Gastroesophageal sphincter (tissue), 4 donors: ENCODE results near the gene C1QL3. TPM values are rescaled to one million over a fixed set of nuclear protein-coding genes. Genes with fewer than 3 reads are reported as not detected.
A peak's percentile ranks its signal among the peaks of the same experiment; 100 is the strongest.

Source experiments
- ATAC-seq: fragments of 150-250 bp; one replicate; pipeline ENCODE4 v1.9.1; 2016; ENCODE audit warnings: mild to moderate bottlenecking, moderate library complexity
- H3K27ac ChIP-seq, 4 donors: fragments of 200-600 bp; sonication (generic) in 3 of 4; 1 replicate in 3 of 4; 2 replicates in 1 of 4; pipeline ENCODE4 v1.5.1; 2016 to 2019
- H3K27me3 ChIP-seq: fragments of 200-600 bp; sonication (generic); one replicate; pipeline ENCODE4 v1.5.1; 2019
- H3K36me3 ChIP-seq, 2 donors: fragments of 200-600 bp; sonication (generic); one replicate each; pipeline ENCODE4 v1.5.1; 2019; ENCODE audit warnings: control low read depth in 1 of 2
- H3K4me1 ChIP-seq, 3 donors: fragments of 200-600 bp; sonication (generic); 1 replicate in 2 of 3; 2 replicates in 1 of 3; pipeline ENCODE4 v1.5.1; 2016 to 2019; ENCODE audit warnings: control low read depth in 2 of 3
- H3K4me3 ChIP-seq, 2 donors: fragments of 200-600 bp; sonication (generic); one replicate each; pipeline ENCODE4 v1.5.1; 2019; ENCODE audit warnings: mild to moderate bottlenecking in 1 of 2, moderate library complexity in 1 of 2
- H3K9me3 ChIP-seq, 3 donors: fragments of 200-600 bp; sonication (generic); one replicate each; pipeline ENCODE4 v1.5.1; 2017 to 2019; ENCODE audit warnings: control low read depth in 2 of 3
- CTCF ChIP-seq, 4 experiments: fragments of 200-600 bp in 2 of 4; fragments of 450-650 bp in 2 of 4; sonication (generic) in 1 of 4; IDR thresholded peaks; one replicate each; pipeline ENCODE4 v1.5.1; 2017 to 2019; ENCODE audit warnings: antibody characterized with exemption in 4 of 4, mild to moderate bottlenecking in 2 of 4, moderate library complexity in 2 of 4
- EP300 ChIP-seq: sonication (generic); formaldehyde crosslinking; IDR thresholded peaks from one replicate; pipeline ENCODE4 v1.6.1; 2017; ENCODE audit warnings: antibody characterized with exemption, mild to moderate bottlenecking
- POLR2A ChIP-seq, 2 donors: fragments of 450-650 bp; IDR thresholded peaks; one replicate each; pipeline ENCODE4 v1.6.1; 2017; ENCODE audit warnings: antibody characterized with exemption in 2 of 2, mild to moderate bottlenecking in 2 of 2, moderate library complexity in 1 of 2
- POLR2AphosphoS5 ChIP-seq: sonication (generic); formaldehyde crosslinking; IDR thresholded peaks from one replicate; pipeline ENCODE4 v1.6.1; 2017; ENCODE audit warnings: antibody characterized with exemption
- whole genome bisulfite sequencing, 2 donors: methylation state at CpG; one replicate each; pipeline ENCODE4 v1.1.5; 2018; ENCODE audit warnings: low coverage in 1 of 2; 5-methylcytosine and 5-hydroxymethylcytosine counted together
- total RNA-seq, 4 donors: library from RNA; depleted of rRNA; stranded (reverse); fragments of >200 nt; gene quantifications; one replicate each; pipeline ENCODE4 v1.1.0, GENCODE V29; 2016

The C1QL3 gene
- total RNA-seq, 4 donors from 2014 or later: 0.54 TPM; not detected in 3

GRCh38 chr10:16559236-16559773 lies 37.6 kb upstream of the C1QL3 start:
- no peak for ATAC-seq
- no peaks in the 10 kb centered on the region for H3K36me3 ChIP-seq
- no peaks in the 10 kb centered on the region for H3K4me1 ChIP-seq
- no peak overlapping the region for H3K4me3 ChIP-seq
- peaks cover 0 to 28% (median 0%) of the 10 kb centered on the region in 3 donors for H3K9me3 ChIP-seq
- no peak overlapping the region for H3K27ac ChIP-seq
- no peak for TF ChIP-seq POLR2AphosphoS5
- TF ChIP-seq CTCF (IDR thresholded peaks at IDR 0.05): no peak
- TF ChIP-seq POLR2A (IDR thresholded peaks at IDR 0.05): no peak
- TF ChIP-seq EP300: no peak
- WGBS, 2 donors: 93% methylated on average over 3 of the region's 5 CpGs; no CpG with 5 or more reads in 1 of the 2 donors
- H3K27me3 ChIP-seq: peaks cover 16% of the 10 kb centered on the region

- WGBS, 2 donors: 68 to 70% methylated on average over 3 to 4 of the region's 4 CpGs
- H3K27me3 ChIP-seq: peaks cover 11% of the 10 kb centered on the region
- no peak for ATAC-seq
Observed at GRCh38 chr10:16547973-16548372, 26.3 kb upstream of the C1QL3 start.

GRCh38 chr10:16545116-16545736 lies 23.5 kb upstream of the C1QL3 start:
- no peak for ATAC-seq
- WGBS, 2 donors: 34 to 50% methylated on average over 4 to 6 of the region's 7 CpGs
- no peak overlapping the region for H3K4me3 ChIP-seq

More at GRCh38 chr10:16547973-16548372, 26.3 kb upstream of the C1QL3 start:
- Histone ChIP-seq H3K9me3 (no peaks in the 10 kb centered on the region), H3K36me3 (no peaks in the 10 kb centered on the region), H3K4me3 (no peak overlapping the region), H3K27ac (no peak overlapping the region), H3K4me1 (no peaks in the 10 kb centered on the region)
- TF ChIP-seq POLR2A (IDR thresholded peaks at IDR 0.05): no peak
- no peak for TF ChIP-seq POLR2AphosphoS5
- no peak for TF ChIP-seq CTCF (IDR thresholded peaks at IDR 0.05)
- TF ChIP-seq EP300: no peak

GRCh38 chr10:16544591-16544990 lies 22.9 kb upstream of the C1QL3 start:
- H3K4me3 ChIP-seq: no peak overlapping the region
- 73 to 75% methylated on average over 4 of the region's 4 CpGs for WGBS, 2 donors
- no peak for TF ChIP-seq EP300
- no peak for TF ChIP-seq CTCF (IDR thresholded peaks at IDR 0.05)
- TF ChIP-seq POLR2A (IDR thresholded peaks at IDR 0.05): no peak
- no peak for TF ChIP-seq POLR2AphosphoS5

More at GRCh38 chr10:16545116-16545736, 23.5 kb upstream of the C1QL3 start:
- peaks cover 27% of the 10 kb centered on the region for H3K27me3 ChIP-seq
- H3K27ac ChIP-seq: no peak overlapping the region
- no peak for TF ChIP-seq POLR2A (IDR thresholded peaks at IDR 0.05)
- no peak for TF ChIP-seq EP300
- TF ChIP-seq CTCF (IDR thresholded peaks at IDR 0.05): peak in 2 of 4 experiments; percentile 16 to 49
- TF ChIP-seq POLR2AphosphoS5: no peak
- no peaks in the 10 kb centered on the region for H3K4me1 ChIP-seq
- H3K36me3 ChIP-seq: no peaks in the 10 kb centered on the region
- no peaks in the 10 kb centered on the region for H3K9me3 ChIP-seq

GRCh38 chr10:16544099-16544498 lies 22.4 kb upstream of the C1QL3 start:
- ATAC-seq: no peak
- 61 to 72% methylated on average over 2 to 3 of the region's 3 CpGs for WGBS, 2 donors

More at GRCh38 chr10:16544591-16544990, 22.9 kb upstream of the C1QL3 start:
- H3K27me3 ChIP-seq: peaks cover 31% of the 10 kb centered on the region
- H3K36me3 ChIP-seq: no peaks in the 10 kb centered on the region
- H3K4me1 ChIP-seq: no peaks in the 10 kb centered on the region
- no peak overlapping the region for H3K27ac ChIP-seq
- ATAC-seq: no peak
- no peaks in the 10 kb centered on the region for H3K9me3 ChIP-seq

More at GRCh38 chr10:16544099-16544498, 22.4 kb upstream of the C1QL3 start:
- TF ChIP-seq CTCF (IDR thresholded peaks at IDR 0.05) (no peak), EP300 (no peak), POLR2A (IDR thresholded peaks at IDR 0.05) (no peak), POLR2AphosphoS5 (no peak)
- H3K4me1 ChIP-seq: no peaks in the 10 kb centered on the region
- peaks cover 36% of the 10 kb centered on the region for H3K27me3 ChIP-seq
- H3K4me3 ChIP-seq: no peak overlapping the region
- no peaks in the 10 kb centered on the region for H3K9me3 ChIP-seq
- H3K36me3 ChIP-seq: no peaks in the 10 kb centered on the region
- no peak overlapping the region for H3K27ac ChIP-seq
